Measurements from ENCODE around the gene COX7C.
"Not testable (repeated sequence)": the region's sequence is repeated elsewhere in the genome, so short reads cannot be mapped to it uniquely, and the experiment has no call there.

COX7C gene

DNA sequence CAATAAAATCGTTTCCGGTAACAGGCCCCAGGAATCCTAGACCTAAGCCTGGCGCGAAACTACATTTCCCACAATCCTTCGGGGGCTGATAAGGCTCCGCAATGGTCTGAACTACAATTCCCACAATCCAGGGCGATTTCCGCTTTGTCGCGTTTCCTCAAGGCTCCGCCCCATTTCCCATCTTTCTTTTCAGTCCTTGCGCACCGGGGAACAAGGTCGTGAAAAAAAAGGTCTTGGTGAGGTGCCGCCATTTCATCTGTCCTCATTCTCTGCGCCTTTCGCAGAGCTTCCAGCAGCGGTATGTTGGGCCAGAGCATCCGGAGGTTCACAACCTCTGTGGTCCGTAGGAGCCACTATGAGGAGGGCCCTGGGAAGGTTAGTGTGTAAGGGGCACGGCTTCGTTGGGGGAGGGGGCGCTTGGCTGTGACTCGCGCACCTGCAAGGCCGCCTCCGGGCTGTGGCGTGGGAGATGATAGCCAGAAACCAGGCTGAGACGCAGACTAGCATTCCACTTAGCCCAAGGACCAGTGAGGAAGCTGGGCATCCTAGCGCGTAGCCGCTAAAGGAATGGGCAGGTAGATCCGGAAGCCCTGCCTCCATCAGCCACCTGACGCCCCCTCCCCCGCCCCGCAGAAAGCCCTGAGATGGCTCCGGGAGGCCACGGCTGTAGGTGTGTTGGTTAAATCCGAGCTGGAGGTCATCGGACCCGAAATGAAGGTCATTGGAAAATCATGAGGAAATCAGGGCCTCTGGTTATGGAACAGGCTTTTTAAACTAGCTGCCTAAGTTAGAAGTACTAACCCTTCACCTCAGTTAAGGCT is at the start of gene COX7C:
COX7C (plus strand) TSS at position 186 of the 821 bp plus-strand sequence; CDS start at position 301, 115 bp downstream.
- DNase-seq (ENCODE audit: low spot score): peak; percentile 97

DNA sequence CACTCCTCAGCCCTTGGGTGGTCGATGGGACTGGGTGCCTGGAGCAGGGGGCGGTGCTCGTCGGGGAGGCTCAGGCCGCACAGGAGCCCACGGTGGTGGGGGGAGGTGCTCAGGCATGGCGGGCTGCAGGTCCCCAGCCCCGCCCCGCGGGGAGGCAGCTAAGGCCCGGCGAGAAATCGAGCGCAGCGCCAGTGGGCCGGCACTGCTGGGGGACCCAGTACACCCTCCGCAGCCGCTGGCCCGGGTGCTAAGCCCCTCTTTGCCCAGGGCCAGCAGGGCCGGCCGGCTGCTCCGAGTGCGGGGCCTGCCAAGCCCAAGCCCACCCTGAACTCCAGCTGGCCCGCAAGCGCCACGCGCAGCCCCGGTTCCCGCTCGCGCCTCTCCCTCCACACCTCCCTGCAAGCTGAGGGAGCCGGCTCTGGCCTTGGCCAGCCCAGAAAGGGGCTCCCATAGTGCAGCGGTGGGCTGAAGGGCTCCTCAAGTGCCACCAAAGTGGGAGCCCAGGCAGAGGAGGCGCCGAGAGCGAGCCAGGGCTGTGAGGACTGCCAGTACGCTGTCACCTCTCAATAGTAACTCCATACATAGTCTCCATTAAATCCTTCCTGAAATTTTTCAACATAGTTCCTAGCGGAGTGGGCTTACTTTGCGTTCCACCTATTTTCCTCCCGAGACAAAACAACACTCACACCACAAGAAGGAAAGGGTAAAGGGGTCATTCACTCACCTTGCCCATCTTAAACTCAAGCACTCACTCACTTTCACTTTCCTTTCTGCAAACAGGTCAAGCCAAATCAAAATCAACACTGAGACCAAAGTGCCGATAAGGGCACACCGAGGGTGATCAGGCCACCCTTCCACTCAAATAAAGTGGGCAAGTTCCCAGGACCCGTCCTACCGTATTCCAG is 48.0 kb upstream of the COX7C start:
- DNase-seq (ENCODE audit: low spot score): not testable (repeated sequence)

- DNase-seq (ENCODE audit: low spot score): no peak
Observed at GRCh38 chr5:86570427-86571083, 47.2 kb upstream of the COX7C start.

DNA sequence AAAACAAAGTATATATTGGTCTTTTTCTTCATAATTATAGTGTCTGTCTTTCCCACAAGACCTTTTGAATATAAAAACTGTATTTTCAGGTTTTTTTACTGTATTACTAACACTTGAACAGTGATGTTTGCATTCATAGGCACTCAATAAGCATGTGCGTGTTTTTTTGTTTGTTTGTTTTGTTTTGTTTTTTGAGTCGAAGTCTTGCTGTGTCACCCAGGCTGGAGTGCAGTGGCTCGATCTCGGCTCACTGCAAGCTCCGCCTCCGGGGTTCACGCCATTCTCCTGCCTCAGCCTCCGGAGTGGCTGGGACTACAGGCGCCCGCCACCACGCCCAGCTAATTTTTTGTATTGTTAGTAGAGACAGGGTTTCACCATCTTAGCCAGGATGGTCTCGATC is 46.6 kb upstream of the COX7C start:
- not testable (repeated sequence) for DNase-seq (ENCODE audit: low spot score)

DNA sequence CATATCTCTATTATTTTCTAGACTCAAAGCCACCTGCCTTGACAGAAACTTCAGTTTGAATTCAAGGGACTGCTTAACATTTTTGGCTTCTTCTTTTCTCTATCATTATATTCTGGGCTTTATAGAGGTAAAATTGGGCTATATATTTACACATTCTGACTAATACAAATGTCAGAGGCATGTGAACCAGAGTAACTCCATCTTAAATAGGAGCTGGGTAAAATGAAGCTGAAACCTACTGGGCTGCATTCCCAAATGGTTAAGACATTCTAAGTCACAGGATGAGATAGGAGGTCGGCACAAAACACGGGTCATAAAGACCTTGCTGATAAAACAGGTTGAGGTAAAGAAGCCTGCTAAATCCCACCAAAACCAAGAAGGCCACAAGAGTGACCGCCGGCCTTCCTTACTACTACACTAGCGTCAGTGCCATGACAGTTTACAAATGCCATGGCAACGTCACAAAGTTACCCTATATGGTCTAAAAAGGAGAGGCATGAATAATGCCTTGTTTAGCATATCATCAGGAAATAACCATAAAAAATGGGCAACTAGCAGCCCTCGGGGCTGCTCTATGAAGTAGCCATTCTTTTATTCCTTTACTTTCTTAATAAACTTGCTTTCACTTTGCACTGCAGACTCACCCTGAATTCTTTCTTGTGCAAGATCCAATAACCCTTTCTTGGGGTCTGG is 44.8 kb upstream of the COX7C start:
- DNase-seq (ENCODE audit: low spot score): no peak

GRCh38 chr5:86579502-86579901 is 38.2 kb upstream of the COX7C start:
- DNase-seq (ENCODE audit: low spot score): no peak

- DNase-seq (ENCODE audit: low spot score): no peak
Observed at GRCh38 chr5:86596476-86596875, 21.3 kb upstream of the COX7C start.

DNA sequence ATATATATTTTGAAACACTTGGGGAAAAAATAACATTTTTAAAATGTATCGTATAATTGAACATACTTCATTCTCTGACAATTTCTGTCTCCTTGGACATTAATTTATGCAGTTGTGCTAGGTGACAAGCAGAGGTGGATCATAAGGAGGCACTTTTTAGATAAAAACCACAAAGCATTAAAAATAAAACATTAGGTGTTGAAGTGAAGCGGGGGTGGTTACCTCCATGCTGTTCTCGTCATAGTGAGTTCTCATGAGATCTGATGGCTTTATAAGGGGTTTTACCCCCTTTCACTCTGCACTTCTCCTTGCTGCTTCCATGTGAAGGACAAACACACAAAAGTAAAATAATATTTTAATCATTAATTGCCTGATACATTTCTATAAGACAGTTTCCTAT is 11.9 kb upstream of the COX7C start:
- DNase-seq (ENCODE audit: low spot score): no peak

GRCh38 chr5:86613455-86613854 is 4.3 kb upstream of the COX7C start:
- no peak for DNase-seq (ENCODE audit: low spot score)

- no peak for DNase-seq (ENCODE audit: low spot score)
Observed at GRCh38 chr5:86617309-86617755, 409 bp upstream of the COX7C start.

DNA sequence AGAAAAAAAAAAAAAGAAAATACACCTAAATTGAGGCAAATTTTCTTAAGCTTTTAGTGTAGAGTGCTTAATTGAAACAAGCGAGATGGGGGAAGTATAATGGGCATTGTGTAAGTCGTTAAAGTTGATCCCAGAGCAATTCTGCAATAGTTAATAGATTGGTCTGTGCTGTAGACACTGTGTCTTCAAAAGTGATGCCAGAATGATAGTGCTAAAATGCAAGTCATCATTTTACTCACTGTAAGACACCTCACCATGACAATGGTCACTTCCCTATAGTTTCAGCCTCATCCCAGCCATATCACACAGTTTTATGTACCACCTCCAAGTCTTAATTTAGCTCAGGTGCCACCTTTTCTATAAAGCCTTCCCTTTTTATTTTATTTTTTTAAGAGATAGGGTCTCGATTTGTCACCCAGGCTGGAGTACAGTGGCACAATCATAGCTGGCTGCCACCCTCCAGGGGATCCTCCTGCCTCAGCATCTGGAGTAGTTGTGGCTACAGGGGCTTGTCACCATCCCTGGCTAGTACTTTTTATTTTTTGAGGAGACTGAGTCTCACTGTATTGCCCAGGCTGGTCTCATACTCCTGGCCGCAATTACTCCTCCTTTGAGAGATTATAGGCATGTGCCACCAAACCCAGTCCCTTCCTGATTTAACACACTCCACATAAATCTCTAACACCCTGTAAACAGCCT is 6.2 kb downstream of the COX7C start:
- no peak for DNase-seq (ENCODE audit: low spot score)

- DNase-seq (ENCODE audit: low spot score): no peak
Observed at GRCh38 chr5:86625148-86625547, 7.4 kb downstream of the COX7C start.

GRCh38 chr5:86626149-86626548 is 8.4 kb downstream of the COX7C start:
- DNase-seq (ENCODE audit: low spot score): no peak

- DNase-seq (ENCODE audit: low spot score): no peak
Observed at GRCh38 chr5:86631165-86631564, 13.4 kb downstream of the COX7C start.

DNA sequence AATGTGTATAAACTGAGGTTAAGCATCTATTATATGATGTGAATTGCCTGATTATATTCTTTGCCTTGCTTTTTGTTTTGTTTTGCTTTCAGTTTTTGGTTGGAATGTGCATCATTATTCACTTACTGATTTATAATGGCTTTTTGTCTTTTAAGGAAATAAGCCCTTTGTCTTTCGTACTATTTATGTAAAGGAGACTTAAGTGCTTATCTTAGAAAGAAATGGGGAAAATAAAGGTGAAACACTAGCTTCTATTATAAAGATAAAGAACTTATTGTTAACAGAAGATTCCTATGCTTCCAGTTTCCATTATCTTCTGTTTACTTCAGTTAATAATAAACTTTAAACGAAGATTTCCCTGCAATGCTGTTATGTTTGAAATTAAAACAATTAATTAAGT is 23.3 kb downstream of the COX7C start:
- DNase-seq (ENCODE audit: low spot score): no peak

GRCh38 chr5:86644843-86645242 is 27.1 kb downstream of the COX7C start:
- DNase-seq (ENCODE audit: low spot score): no peak

GRCh38 chr5:86645885-86646284 is 28.1 kb downstream of the COX7C start:
- no peak for DNase-seq (ENCODE audit: low spot score)

- DNase-seq (ENCODE audit: low spot score): no peak
Observed at GRCh38 chr5:86646671-86647070, 28.9 kb downstream of the COX7C start.

DNA sequence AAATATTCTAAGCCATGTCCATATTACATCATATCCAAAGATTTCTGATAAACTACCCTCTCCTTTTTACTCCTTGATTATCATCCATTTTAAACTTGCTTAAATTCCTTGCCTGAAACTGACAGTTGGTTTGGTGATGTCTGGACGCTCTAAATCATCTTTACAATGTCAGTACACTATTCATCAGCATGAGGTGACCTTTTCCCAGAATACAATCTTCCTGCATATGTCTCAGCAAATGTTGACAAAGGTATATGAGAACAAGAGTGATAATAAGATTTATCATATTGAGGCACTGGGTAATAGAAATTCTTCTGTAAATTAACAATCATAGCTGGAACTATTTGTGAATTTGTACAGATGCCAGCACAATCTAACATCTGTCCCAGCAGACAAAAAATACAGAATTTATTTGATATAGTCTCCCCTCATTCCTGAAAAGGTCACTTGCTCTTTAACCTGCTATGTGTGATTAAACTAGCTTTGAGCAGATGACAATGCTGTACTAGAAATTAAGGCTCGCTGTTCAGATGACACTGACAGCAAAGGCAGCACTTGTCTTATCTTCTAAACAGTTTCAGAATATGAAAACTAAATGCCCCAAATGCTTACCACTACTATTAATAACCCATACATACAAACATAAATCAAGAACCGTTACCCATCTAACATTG is 32.2 kb downstream of the COX7C start:
- DNase-seq (ENCODE audit: low spot score): no peak

- DNase-seq (ENCODE audit: low spot score): not testable (repeated sequence)
Observed at GRCh38 chr5:86660771-86661170, 43.0 kb downstream of the COX7C start.

- no peak for DNase-seq (ENCODE audit: low spot score)
Observed at GRCh38 chr5:86664173-86664572, 46.4 kb downstream of the COX7C start.
